PC-9 (cell line): ENCODE results near the gene ADAMTS2. TPM values are rescaled to one million over a fixed set of nuclear protein-coding genes. Genes with fewer than 3 reads are reported as not detected.

Experiments used
- Bru-seq: library from RNA; stranded (reverse); fragments of 400-500 nt; gene quantifications from one replicate; lab custom pipeline; 2021; lab: Mats Ljungman, UMichigan
- BruChase-seq, 2 experiments: library from RNA; stranded (reverse); fragments of 400-500 nt; gene quantifications; one replicate each; lab custom pipeline; 2021; lab: Mats Ljungman, UMichigan
- BruUV-seq: library from RNA; stranded (reverse); fragments of 400-500 nt; replicated peaks from 2 replicates; lab custom pipeline; 2021; lab: Mats Ljungman, UMichigan
- CTCF ChIA-PET: fragments of 300-600 bp; sonication (Branson Sonifier 250); formaldehyde crosslinking; loops from one replicate; lab custom pipeline; 2022; ENCODE audit warnings: antibody characterized with exemption; lab: Charles Lee
- POLR2A ChIA-PET: fragments of 300-600 bp; sonication (Branson Sonifier 250); formaldehyde crosslinking; loops from one replicate; lab custom pipeline; 2022; ENCODE audit warnings: antibody characterized with exemption; ENCODE audit not compliant: unreplicated experiment; lab: Charles Lee
- DNase-seq, 2 experiments: peaks; one replicate each; pipeline versions ENCODE4 v3.0.0 to v3.0.0-alpha.2; 2015 to 2022; ENCODE audit warnings: mixed read lengths in 1 of 2
- H2AFZ ChIP-seq: fragments of 200-600 bp; sonication (generic); 2 replicates; pipeline ENCODE4 v1.8.1; 2017; ENCODE audit warnings: antibody characterized with exemption
- H3F3A ChIP-seq: fragments of 200-600 bp; sonication (generic); 2 replicates; pipeline ENCODE4 v1.8.1; 2017; ENCODE audit warnings: antibody characterized with exemption, mild to moderate bottlenecking, low read depth; ENCODE audit not compliant: insufficient read depth
- H3K27ac ChIP-seq: fragments of 200-600 bp; sonication (generic); 2 replicates; pipeline ENCODE4 v1.6.1; 2016; ENCODE audit warnings: mixed run types
- H3K27me3 ChIP-seq: fragments of 200-600 bp; sonication (generic); 2 replicates; pipeline ENCODE4 v1.6.1; 2016; ENCODE audit warnings: low read depth, mixed run types; ENCODE audit not compliant: insufficient read depth
- H3K36me3 ChIP-seq: fragments of 200-600 bp; sonication (generic); 2 replicates; pipeline ENCODE4 v1.6.1; 2016; ENCODE audit warnings: low read depth, mixed run types
- H3K4me1 ChIP-seq: fragments of 200-600 bp; sonication (generic); replicated peaks from 2 replicates; pipeline ENCODE4 v1.6.1; 2016; ENCODE audit warnings: mixed run types; ENCODE audit not compliant: insufficient read depth
- H3K4me2 ChIP-seq: fragments of 200-600 bp; sonication (generic); 2 replicates; pipeline ENCODE4 v1.6.1; 2017; ENCODE audit warnings: mixed run types
- H3K4me3 ChIP-seq: fragments of 200-600 bp; sonication (generic); 2 replicates; pipeline ENCODE4 v1.6.1; 2016; ENCODE audit warnings: mixed run types
- H3K79me2 ChIP-seq: fragments of 200-600 bp; sonication (generic); 2 replicates; pipeline ENCODE4 v1.6.1; 2017; ENCODE audit warnings: low read depth, mixed run types
- H3K9me2 ChIP-seq: fragments of 200-600 bp; sonication (generic); 2 replicates; pipeline ENCODE4 v1.8.1; 2017; ENCODE audit warnings: mild to moderate bottlenecking; ENCODE audit not compliant: insufficient read depth
- H3K9me3 ChIP-seq: fragments of 200-600 bp; sonication (generic); 2 replicates; pipeline ENCODE4 v1.8.1; 2016; ENCODE audit warnings: low read depth; ENCODE audit not compliant: insufficient read depth
- H4K20me1 ChIP-seq: fragments of 200-600 bp; sonication (generic); 2 replicates; pipeline ENCODE4 v1.8.1; 2017; ENCODE audit not compliant: insufficient read depth
- CTCF ChIP-seq: fragments of 200-600 bp; sonication (generic); conservative IDR thresholded peaks from 2 replicates; pipeline ENCODE4 v1.6.1; 2017; ENCODE audit warnings: mixed run types, antibody characterized with exemption, mild to moderate bottlenecking, moderate library complexity
- EZH2 ChIP-seq: fragments of 200-600 bp; sonication (generic); IDR thresholded peaks from 2 replicates; pipeline ENCODE4 v1.8.0; 2017; ENCODE audit warnings: antibody characterized with exemption, low read depth
- intact Hi-C: fragments of 100-400 bp; cut with micrococcal nuclease; formaldehyde crosslinking; loops from one replicate; pipeline ENCODE4 v1.10.0; 2022; ENCODE audit not compliant: unreplicated experiment
- long read RNA-seq: library from polyadenylated mRNA; stranded (forward); transcript quantifications from one replicate; pipeline ENCODE4 v2.0.0, GENCODE V29; 2022
- total RNA-seq: library from RNA; stranded (reverse); gene quantifications from 2 replicates; pipeline ENCODE4 v1.2.3, GENCODE V29; 2021

The ADAMTS2 gene
- total RNA-seq (not detected in 2 replicates), Bru-seq, nascent RNA (not detected), BruChase-seq, experiment 1, labeled RNA remaining after a 2-hour chase (not detected), BruChase-seq, experiment 2, labeled RNA remaining after a 6-hour chase (percentile 0 among the genes with signal in this experiment)
- long read RNA-seq, result 0 reads

- no peak within 1 kb of the TSS for H3K27ac ChIP-seq
- no peak within 1 kb of the TSS for H3K4me2 ChIP-seq
- ChIA-PET CTCF (no interaction called here), POLR2A (no interaction called here)
- no peaks in the 10 kb centered on the region for H3K4me1 ChIP-seq
- intact Hi-C loops, result no loop called here
- peaks cover 73% of the 10 kb centered on the region for H3K27me3 ChIP-seq
- no peaks in the 10 kb centered on the region for H4K20me1 ChIP-seq
- BruUV-seq, result no TSS peak
- H3K79me2 ChIP-seq, result no peaks in the 10 kb centered on the region
- H3K9me3 ChIP-seq, result no peaks in the 10 kb centered on the region
- H3F3A ChIP-seq, result no peaks in the 10 kb centered on the region
- DNase-seq, result no peak
- H2AFZ ChIP-seq, result no peak within 1 kb of the TSS
- H3K4me3 ChIP-seq, result no peak within 1 kb of the TSS
- no peaks in the 10 kb centered on the region for H3K9me2 ChIP-seq
- TF ChIP-seq CTCF (no peak), EZH2 (no peak)
- H3K36me3 ChIP-seq, result no peaks in the 10 kb centered on the region
These were observed at the start of gene ADAMTS2 for GRCh38 chr5:179345433-179346321. TSS of gene ADAMTS2 (minus strand) at chr5:179345461. CDS start at chr5:179345328, 133 bp downstream.

- Histone ChIP-seq H3K4me1 (no peaks in the 10 kb centered on the region), H3K27ac (no peak overlapping the region), H3K4me3 (no peak overlapping the region), H3K36me3 (no peaks in the 10 kb centered on the region), H3K27me3 (peaks cover 24% of the 10 kb centered on the region), H3F3A (no peaks in the 10 kb centered on the region), H4K20me1 (no peaks in the 10 kb centered on the region), H3K9me3 (peaks cover 3% of the 10 kb centered on the region; the same call in 1 of the 2 replicates), H3K4me2 (no peak overlapping the region), H2AFZ (no peak overlapping the region), H3K79me2 (no peaks in the 10 kb centered on the region), H3K9me2 (no peaks in the 10 kb centered on the region)
- DNase-seq, result no peak
- no TSS peak for BruUV-seq
- intact Hi-C loops, result no loop called here
- ChIA-PET POLR2A (no interaction called here), CTCF (no interaction called here)
- TF ChIP-seq CTCF, result no peak
- TF ChIP-seq EZH2, result no peak
These were observed 47.8 kb upstream of the ADAMTS2 start for GRCh38 chr5:179393078-179393477.

- CTCF ChIA-PET, result no interaction called here
- no peaks in the 10 kb centered on the region for H3K36me3 ChIP-seq
These were observed 42.2 kb upstream of the ADAMTS2 start for GRCh38 chr5:179387151-179388110.

More at GRCh38 chr5:179387151-179388110, 42.2 kb upstream of the ADAMTS2 start:
- DNase-seq, result no peak
- no peaks in the 10 kb centered on the region for H3K4me1 ChIP-seq
- H3F3A ChIP-seq, result no peaks in the 10 kb centered on the region
- intact Hi-C loops, result no loop called here
- no peak overlapping the region for H2AFZ ChIP-seq
- H4K20me1 ChIP-seq, result no peaks in the 10 kb centered on the region
- TF ChIP-seq EZH2, result no peak
- TF ChIP-seq CTCF, result no peak
- no peak overlapping the region for H3K4me3 ChIP-seq
- peaks cover under 1% of the 10 kb centered on the region; the same call in 1 of the 2 replicates for H3K9me3 ChIP-seq
- POLR2A ChIA-PET, result no interaction called here
- BruUV-seq, result no TSS peak
- no peaks in the 10 kb centered on the region for H3K9me2 ChIP-seq
- H3K27ac ChIP-seq, result no peak overlapping the region
- peaks cover 71% of the 10 kb centered on the region for H3K27me3 ChIP-seq
- no peak overlapping the region for H3K4me2 ChIP-seq
- H3K79me2 ChIP-seq, result no peaks in the 10 kb centered on the region
